ENCODE data around the gene MORN1. TPM values are rescaled to one million over a fixed set of nuclear protein-coding genes. Genes with fewer than 3 reads are reported as not detected.

Gene MORN1
- total and polyA plus RNA-seq, 2 of the 8 experiments (the other 6 are each of a cell fraction or from before 2014, with no cell fraction given): 5.0 to 9.1 TPM

DNA sequence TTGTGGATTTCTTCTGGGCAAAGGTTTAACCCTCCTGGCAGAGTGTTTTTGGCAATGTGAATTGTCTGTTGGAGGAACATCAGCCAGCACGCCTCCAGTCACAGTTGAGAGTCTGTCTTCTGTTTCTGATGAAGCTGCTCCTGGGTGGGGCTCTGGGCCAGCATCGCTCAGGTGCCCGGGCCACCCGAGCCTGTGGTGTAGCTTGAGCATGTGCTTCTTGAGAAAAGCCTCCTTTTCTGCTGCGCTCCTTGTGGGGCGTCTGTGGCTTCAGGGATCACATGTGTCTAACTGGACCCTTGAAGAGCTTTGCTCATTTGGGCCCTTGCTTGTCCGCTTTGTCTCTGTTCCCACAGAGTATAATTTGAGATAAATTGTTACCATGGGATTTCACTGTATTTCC lies 7.5 kb upstream of the MORN1 start:
- Histone ChIP-seq H3K56ac (replicated peaks; ENCODE audit: insufficient read length, low read depth, low read length) (no peak overlapping the region), H3K9ac (replicated peaks in 1 of 4; ENCODE audit: extremely low read depth in 1 of 4, low read depth in 3 of 4, low read length in 3 of 4) (no peak overlapping the region), H3K27me3 (replicated peaks in 1 of 4; ENCODE audit: control insufficient read depth in 3 of 4, extremely low read depth in 1 of 4, insufficient read depth in 3 of 4, low read length in 3 of 4) (no peaks in the 10 kb centered on the region), H3K4me1 (replicated peaks in 1 of 4; ENCODE audit: control insufficient read depth in 3 of 4, insufficient read depth in 4 of 4, low read length in 3 of 4) (no peaks in the 10 kb centered on the region), H4K91ac (replicated peaks; ENCODE audit: insufficient read length, low read length) (no peak overlapping the region), H4K8ac (ENCODE audit: extremely low read depth, insufficient read depth, low read length) (no peak overlapping the region), H3K36me3 (ENCODE audit: control insufficient read depth in 2 of 4, insufficient read depth in 4 of 4, low read length in 3 of 4) (peaks cover 6 to 54% (median 32%) of the 10 kb centered on the region in 4 experiments), H3K4me3 (ENCODE audit: extremely low read depth in 1 of 4, insufficient read depth in 2 of 4, low read depth in 3 of 4, low read length in 4 of 4) (no peak overlapping the region), H3K14ac (ENCODE audit: insufficient read length) (no peak overlapping the region), H4K20me1 (replicated peaks in 1 of 2; ENCODE audit: control insufficient read depth in 1 of 2, insufficient read depth in 2 of 2, low read length in 2 of 2) (peaks cover 7 to 28% of the 10 kb centered on the region in 2 experiments), H2BK15ac (ENCODE audit: low read length) (no peak overlapping the region), H3K27ac (ENCODE audit: low read depth, low read length) (no peak overlapping the region), H2BK120ac (replicated peaks; ENCODE audit: low read depth, low read length) (no peak overlapping the region), H2BK12ac (ENCODE audit: low read depth, low read length) (no peak overlapping the region), H2AFZ (ENCODE audit: low read length) (no peak overlapping the region), H3K79me1 (ENCODE audit: low read depth, low read length) (peaks cover 6% of the 10 kb centered on the region; the same call in 1 of the 2 replicates), H3K79me2 (ENCODE audit: control insufficient read depth in 1 of 2, insufficient read depth in 2 of 2, low read length in 2 of 2) (peaks cover 4 to 14% of the 10 kb centered on the region in 2 experiments; a peak in 2 of 4 replicates), H2BK20ac (ENCODE audit: low read length) (no peak overlapping the region), H3K18ac (ENCODE audit: extremely low read depth, low read length) (no peak overlapping the region), H3K4ac (replicated peaks; ENCODE audit: insufficient read length, low read depth, low read length) (no peak overlapping the region), H3K23me2 (ENCODE audit: low read depth, low read length) (no peaks in the 10 kb centered on the region), H4K5ac (ENCODE audit: insufficient read length, low read depth, low read length) (no peak overlapping the region), H2AK5ac (ENCODE audit: low read depth, low read length) (no peak overlapping the region), H3K9me3 (ENCODE audit: insufficient read depth in 2 of 2, low read depth in 1 of 2, low read length in 1 of 2) (no peaks in the 10 kb centered on the region), H3K4me2 (ENCODE audit: insufficient read depth in 1 of 2, low read depth in 2 of 2, low read length in 2 of 2) (no peak overlapping the region), H3K23ac (ENCODE audit: insufficient read length) (no peak overlapping the region), H2BK5ac (ENCODE audit: low read depth, low read length) (no peak overlapping the region)
- CTCF ChIA-PET (ENCODE audit: partially characterized antibody): no interaction called here
- POLR2A ChIA-PET (ENCODE audit: partially characterized antibody): interaction anchor here (0.8 to 4.1 kb wide), 3 partner anchors 8 to 81 kb away, joined by 3 to 29 read pairs (median 4); no protein-coding TSS in a partner anchor
- WGBS, 2 experiments (ENCODE audit: extremely low coverage in 1 of 2, insufficient coverage in 1 of 2, insufficient read length in 1 of 2, insufficient replicate concordance in 2 of 2, low coverage in 1 of 2, low lambda C conversion rate in 2 of 2, missing lambda C conversion rate in 1 of 2): 91% methylated on average over 7 of the region's 7 CpGs; no CpG with 5 or more reads in 1 of the 2 experiments
- DNase-seq (ENCODE audit: low read depth in 1 of 2, low spot score in 2 of 2): no peak
- FAIRE-seq: no peak
- TF ChIP-seq CBX8 (IDR thresholded peaks at IDR 0.05; ENCODE audit: borderline replicate concordance, low read depth, low read length): no peak
- no peak for TF ChIP-seq SP1 (IDR thresholded peaks at IDR 0.05; ENCODE audit: low read depth, low read length)
- TF ChIP-seq, protein P1, sequence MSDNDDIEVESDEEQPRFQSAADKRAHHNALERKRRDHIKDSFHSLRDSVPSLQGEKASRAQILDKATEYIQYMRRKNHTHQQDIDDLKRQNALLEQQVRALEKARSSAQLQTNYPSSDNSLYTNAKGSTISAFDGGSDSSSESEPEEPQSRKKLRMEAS (IDR thresholded peaks at IDR 0.05): no peak

Measured in H1 (cell line).